ENCODE measurements around the gene CYTH1. TPM values are rescaled to one million over a fixed set of nuclear protein-coding genes. Genes with fewer than 3 reads are reported as not detected.

The CYTH1 gene
- total and polyA plus RNA-seq, 10 of the 15 experiments (the other 5 are each of a cell fraction or from before 2014, with no cell fraction given): 6.6 to 188 (median 145) TPM

GRCh38 chr17:78783711-78784324 is 1.7 kb upstream of the CYTH1 start:
- FAIRE-seq (no peak), DNase-seq (ENCODE audit: low read depth, low spot score) (no peak), ATAC-seq (no peak)
- Histone ChIP-seq H3K9me3 (replicated peaks; ENCODE audit: control insufficient read depth, insufficient read depth, low read length) (no peaks in the 10 kb centered on the region), H3K9ac (ENCODE audit: control insufficient read depth, insufficient read depth, low read length) (no peak overlapping the region), H3K27me3 (replicated peaks in 1 of 2; ENCODE audit: control insufficient read depth in 2 of 2, insufficient read depth in 2 of 2, low read length in 1 of 2) (no peaks in the 10 kb centered on the region), H3K36me3 (ENCODE audit: control insufficient read depth in 2 of 2, insufficient read depth in 2 of 2, low read length in 1 of 2) (no peaks in the 10 kb centered on the region), H3K79me2 (ENCODE audit: control insufficient read depth, insufficient read depth, low read length) (peaks cover 35% of the 10 kb centered on the region), H3K4me2 (ENCODE audit: control insufficient read depth, insufficient read depth) (no peak overlapping the region), H3K27ac (ENCODE audit: control insufficient read depth, insufficient read depth) (no peak overlapping the region), H2AFZ (ENCODE audit: control insufficient read depth, low read depth, low read length) (no peak overlapping the region), H3K4me1 (ENCODE audit: control insufficient read depth, insufficient read depth, low read length) (no peaks in the 10 kb centered on the region; the same call in 1 of the 2 replicates), H4K20me1 (ENCODE audit: control insufficient read depth, insufficient read depth) (no peaks in the 10 kb centered on the region), H3K4me3 (no peak overlapping the region)
- ChIA-PET SMC1A (ENCODE audit: uncharacterized antibody, unreplicated experiment) (interaction anchor here (0.9 to 2.3 kb wide), 5 partner anchors 15 to 75 kb away, joined by 3 to 8 read pairs (median 4); no protein-coding TSS in a partner anchor), CTCF (interaction anchor here (2.1 kb wide), 1 partner anchor 17 kb away, joined by 7 read pairs; no protein-coding TSS in a partner anchor), POLR2A (no interaction called here), RAD21 (ENCODE audit: unreplicated experiment) (interaction anchor here (1.5 to 1.6 kb wide), 2 partner anchors 74 to 75 kb away, joined by 4 read pairs; no protein-coding TSS in a partner anchor)
- BruUV-seq (replicated peaks): no TSS peak
- intact Hi-C loops (cut with micrococcal nuclease; ENCODE audit: unreplicated experiment) (no loop called here), in situ Hi-C loops (cut with MboI) (no loop called here)
- 91% methylated on average over 7 of the region's 7 CpGs for WGBS (ENCODE audit: insufficient coverage, insufficient replicate concordance, low lambda C conversion rate, missing lambda C conversion rate)
- TF ChIP-seq TCF12 (IDR thresholded peaks at IDR 0.05; ENCODE audit: low read depth, low read length) (no peak), TARDBP (IDR thresholded peaks at IDR 0.05; ENCODE audit: borderline replicate concordance) (no peak), FOXM1 (IDR thresholded peaks at IDR 0.05; ENCODE audit: low read depth, low read length) (no peak), ZBED1 (IDR thresholded peaks at IDR 0.05; ENCODE audit: borderline replicate concordance) (no peak), ZNF217 (IDR thresholded peaks at IDR 0.05) (no peak), ZSCAN29 (IDR thresholded peaks at IDR 0.05) (no peak), ZBTB11 (CRISPR knock-in tag; IDR thresholded peaks at IDR 0.05) (no peak), FOXK2 (IDR thresholded peaks at IDR 0.05) (no peak), CEBPZ (IDR thresholded peaks at IDR 0.05; ENCODE audit: low read depth, low read length) (no peak), ZNF592 (IDR thresholded peaks at IDR 0.05) (no peak)

Measured in GM12878 (cell line).